GM18861 (cell line): Measurements from ENCODE around the gene AP3D1.

Experiments used
- ATAC-seq: cut with Tn5 transposase; IDR thresholded peaks from one replicate; pipeline ENCODE4 v1.9.1; 2021; ENCODE audit not compliant: unreplicated experiment

AP3D1 gene

GRCh38 chr19:2064788-2065524 lies 86.4 kb downstream of the AP3D1 start:
- no peak for ATAC-seq

GRCh38 chr19:2064395-2064787 lies 87.0 kb downstream of the AP3D1 start:
- no peak for ATAC-seq

GRCh38 chr19:2063824-2064223 lies 87.5 kb downstream of the AP3D1 start:
- no peak for ATAC-seq

GRCh38 chr19:2062770-2063169 lies 88.6 kb downstream of the AP3D1 start:
- no peak for ATAC-seq

- ATAC-seq: no peak
Observed at GRCh38 chr19:2062389-2062729, 89.0 kb downstream of the AP3D1 start.

GRCh38 chr19:2061495-2062388 lies 89.6 kb downstream of the AP3D1 start:
- ATAC-seq: peak; percentile 58

- ATAC-seq: peak; percentile 18
Observed at GRCh38 chr19:2060884-2061494, 90.4 kb downstream of the AP3D1 start.

- ATAC-seq: no peak
Observed at GRCh38 chr19:2059422-2060201, 91.8 kb downstream of the AP3D1 start.

- ATAC-seq: no peak
Observed at GRCh38 chr19:2058570-2059421, 92.6 kb downstream of the AP3D1 start.

GRCh38 chr19:2057484-2058469 lies 93.6 kb downstream of the AP3D1 start:
- no peak for ATAC-seq

- no peak for ATAC-seq
Observed at GRCh38 chr19:2056837-2057192, 94.6 kb downstream of the AP3D1 start.

GRCh38 chr19:2055931-2056836 lies 95.2 kb downstream of the AP3D1 start:
- no peak for ATAC-seq

- ATAC-seq: no peak
Observed at GRCh38 chr19:2054763-2055162, 96.6 kb downstream of the AP3D1 start.

- ATAC-seq: no peak
Observed at GRCh38 chr19:2053601-2054389, 97.6 kb downstream of the AP3D1 start.

GRCh38 chr19:2051773-2052704 lies 99.3 kb downstream of the AP3D1 start:
- ATAC-seq: no peak
